Cardiac muscle cell (in vitro differentiated cells and primary cell): ENCODE data around the gene C1orf21. TPM values are rescaled to one million over a fixed set of nuclear protein-coding genes. Genes with fewer than 3 reads are reported as not detected.
"Not testable (repeated sequence)": the region's sequence is repeated elsewhere in the genome, so short reads cannot be mapped to it uniquely, and the experiment has no call there.

ENCODE experiments used
- DNase-seq, 2 donors: peaks; one replicate each; pipeline versions ENCODE4 v3.0.0 to v3.0.0-alpha.2; 2010 to 2017; ENCODE audit warnings: low read depth in 1 of 2, low spot score in 1 of 2
- H3K27ac ChIP-seq: fragments of 200-600 bp; sonication (generic); 2 replicates; pipeline ENCODE4 v1.5.1; 2016
- H3K27me3 ChIP-seq: fragments of 200-600 bp; sonication (generic); 2 replicates; pipeline ENCODE4 v1.6.0; 2016; ENCODE audit warnings: control low read depth
- H3K36me3 ChIP-seq: fragments of 200-600 bp; sonication (generic); 2 replicates; pipeline ENCODE4 v1.5.1; 2016; ENCODE audit warnings: control low read depth
- H3K4me1 ChIP-seq: fragments of 200-600 bp; sonication (generic); 2 replicates; pipeline ENCODE4 v1.8.1; 2017; ENCODE audit warnings: low read depth, mild to moderate bottlenecking, mixed run types
- H3K4me3 ChIP-seq: fragments of 200-600 bp; sonication (generic); 2 replicates; pipeline ENCODE4 v1.5.1; 2016; ENCODE audit warnings: mild to moderate bottlenecking
- H3K9me3 ChIP-seq: fragments of 200-600 bp; sonication (generic); 2 replicates; pipeline ENCODE4 v1.5.1; 2017; ENCODE audit warnings: low read depth, mild to moderate bottlenecking, control low read depth
- polyA plus RNA-seq: library from polyadenylated mRNA; unstranded; fragments of >200 nt; fragmentation: Nextera tagmentation; extraction: Ambion mirVana; gene quantifications from 2 replicates; pipeline ENCODE4 v1.2.1, GENCODE V29; 2016
- total RNA-seq: library from RNA; depleted of rRNA; stranded (reverse); fragments of >200 nt; gene quantifications from 2 replicates; pipeline ENCODE4 v1.2.3, GENCODE V29; 2016
- TF ChIP-seq, protein P1 (sequence below): IDR thresholded peaks from 2 replicates; pipeline ENCODE4 v1.5.1; 2012; ENCODE audit warnings: low read depth, mild to moderate bottlenecking, low read length

Gene C1orf21
- total and polyA plus RNA-seq, 2 experiments from 2014 or later = 10.9 to 26.8 TPM

DNA sequence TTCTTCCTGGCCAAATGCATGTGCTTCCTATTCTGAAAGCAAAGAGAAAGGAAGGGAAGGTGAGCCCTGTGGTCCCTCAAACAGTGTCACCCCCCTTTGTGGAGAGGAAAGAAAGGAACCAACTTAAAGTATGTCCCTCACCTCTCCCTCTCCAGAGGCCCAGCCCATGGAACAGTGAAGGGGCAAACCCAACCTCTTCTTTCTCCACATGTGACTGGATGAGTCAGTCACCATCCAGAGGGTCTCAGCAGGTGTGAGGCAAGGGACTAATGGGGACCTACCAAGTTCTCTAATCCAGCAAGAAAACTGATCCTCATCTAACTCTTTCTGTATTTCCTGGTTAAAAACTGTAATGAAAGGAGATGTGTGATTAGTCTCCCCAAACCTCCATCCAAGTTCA is 222.2 kb downstream of the C1orf21 start:
- TF ChIP-seq, protein P1, sequence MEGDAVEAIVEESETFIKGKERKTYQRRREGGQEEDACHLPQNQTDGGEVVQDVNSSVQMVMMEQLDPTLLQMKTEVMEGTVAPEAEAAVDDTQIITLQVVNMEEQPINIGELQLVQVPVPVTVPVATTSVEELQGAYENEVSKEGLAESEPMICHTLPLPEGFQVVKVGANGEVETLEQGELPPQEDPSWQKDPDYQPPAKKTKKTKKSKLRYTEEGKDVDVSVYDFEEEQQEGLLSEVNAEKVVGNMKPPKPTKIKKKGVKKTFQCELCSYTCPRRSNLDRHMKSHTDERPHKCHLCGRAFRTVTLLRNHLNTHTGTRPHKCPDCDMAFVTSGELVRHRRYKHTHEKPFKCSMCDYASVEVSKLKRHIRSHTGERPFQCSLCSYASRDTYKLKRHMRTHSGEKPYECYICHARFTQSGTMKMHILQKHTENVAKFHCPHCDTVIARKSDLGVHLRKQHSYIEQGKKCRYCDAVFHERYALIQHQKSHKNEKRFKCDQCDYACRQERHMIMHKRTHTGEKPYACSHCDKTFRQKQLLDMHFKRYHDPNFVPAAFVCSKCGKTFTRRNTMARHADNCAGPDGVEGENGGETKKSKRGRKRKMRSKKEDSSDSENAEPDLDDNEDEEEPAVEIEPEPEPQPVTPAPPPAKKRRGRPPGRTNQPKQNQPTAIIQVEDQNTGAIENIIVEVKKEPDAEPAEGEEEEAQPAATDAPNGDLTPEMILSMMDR = no peak
- Histone ChIP-seq H3K36me3 (no peaks in the 10 kb centered on the region), H3K27me3 (no peaks in the 10 kb centered on the region), H3K4me1 (no peaks in the 10 kb centered on the region), H3K4me3 (no peak overlapping the region), H3K27ac (no peak overlapping the region), H3K9me3 (no peaks in the 10 kb centered on the region)
- DNase-seq = no peak

- Histone ChIP-seq H3K27ac (no peak overlapping the region), H3K4me3 (no peak overlapping the region)
Observed at GRCh38 chr1:184610876-184611595, 224.2 kb downstream of the C1orf21 start.

DNA sequence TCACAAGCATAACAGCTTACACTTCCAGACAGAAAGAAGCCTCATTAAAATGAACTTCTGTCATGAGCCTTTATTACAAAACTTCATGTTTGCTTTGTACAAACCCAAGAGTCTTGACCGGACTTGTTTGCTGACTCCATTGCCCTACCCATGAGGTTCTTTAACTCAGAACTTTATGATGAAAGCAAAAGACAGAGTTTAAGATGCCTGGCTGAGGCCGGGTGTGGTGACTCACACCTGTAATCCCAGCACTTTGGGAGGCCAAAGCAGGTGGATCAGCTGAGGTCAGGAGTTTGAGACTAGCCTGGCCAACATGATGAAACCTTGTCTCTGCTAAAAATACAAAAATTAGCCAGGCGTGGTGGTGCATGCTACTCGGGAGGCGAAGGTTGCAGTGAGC is 225.4 kb downstream of the C1orf21 start:
- not testable (repeated sequence) for H3K27ac ChIP-seq, H3K4me1 ChIP-seq, H3K36me3 ChIP-seq, H3K4me3 ChIP-seq, DNase-seq, H3K27me3 ChIP-seq, H3K9me3 ChIP-seq

More at GRCh38 chr1:184610876-184611595, 224.2 kb downstream of the C1orf21 start:
- TF ChIP-seq, protein P1 = no peak
- DNase-seq = no peak
- H3K36me3 ChIP-seq = no peaks in the 10 kb centered on the region
- H3K9me3 ChIP-seq = no peaks in the 10 kb centered on the region
- H3K4me1 ChIP-seq = no peaks in the 10 kb centered on the region
- H3K27me3 ChIP-seq = no peaks in the 10 kb centered on the region

GRCh38 chr1:184614667-184615066 is 227.8 kb downstream of the C1orf21 start:
- no peaks in the 10 kb centered on the region for H3K4me1 ChIP-seq
- H3K9me3 ChIP-seq = no peaks in the 10 kb centered on the region
- DNase-seq = no peak
- H3K36me3 ChIP-seq = no peaks in the 10 kb centered on the region
- TF ChIP-seq, protein P1 = no peak
- no peak overlapping the region for H3K27ac ChIP-seq
- no peaks in the 10 kb centered on the region for H3K27me3 ChIP-seq
- no peak overlapping the region for H3K4me3 ChIP-seq

DNA sequence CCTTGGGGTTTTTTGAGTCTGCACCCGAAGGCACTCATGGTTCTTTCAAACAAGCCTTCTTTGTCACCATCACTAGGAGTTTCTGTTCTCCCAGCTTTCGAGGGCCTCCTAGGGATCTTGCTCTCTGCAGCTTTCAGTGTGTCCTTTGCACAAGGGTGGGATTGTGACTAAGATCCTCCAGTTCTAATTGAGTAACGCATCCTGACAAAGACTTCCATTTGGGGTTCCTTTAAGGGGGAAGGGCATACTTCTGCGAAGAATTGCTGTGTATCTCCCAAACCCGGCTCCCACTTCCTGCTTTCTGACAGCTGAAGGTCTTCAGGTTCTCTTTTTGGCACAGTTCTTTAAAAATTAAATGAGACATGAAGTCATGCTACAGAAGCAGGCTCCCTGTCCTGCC is 228.5 kb downstream of the C1orf21 start:
- Histone ChIP-seq H3K27me3 (no peaks in the 10 kb centered on the region), H3K4me1 (no peaks in the 10 kb centered on the region), H3K27ac (no peak overlapping the region), H3K36me3 (no peaks in the 10 kb centered on the region), H3K9me3 (no peaks in the 10 kb centered on the region), H3K4me3 (no peak overlapping the region)
- TF ChIP-seq, protein P1 = no peak
- peak in 1 of 2 donors; percentile 72 for DNase-seq

DNA sequence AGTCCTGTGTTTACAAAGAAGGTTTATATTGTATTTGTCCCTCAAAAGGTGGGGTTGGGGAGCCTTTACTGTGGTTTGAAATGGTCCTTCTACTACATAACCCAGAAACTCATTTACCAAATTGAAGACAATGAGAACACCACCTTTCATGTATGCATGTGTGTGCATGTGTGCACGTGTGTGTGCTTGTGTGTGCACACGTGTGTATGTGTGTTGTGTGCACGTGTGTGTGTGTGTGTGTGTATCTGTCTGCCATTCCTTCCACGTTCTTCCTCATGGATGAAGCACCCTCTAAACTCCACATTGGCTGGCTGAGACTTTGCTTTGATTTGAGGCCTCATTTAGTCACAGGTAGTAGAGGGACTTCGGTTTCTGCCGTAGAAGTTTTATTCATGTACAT is 229.7 kb downstream of the C1orf21 start:
- H3K27me3 ChIP-seq = no peaks in the 10 kb centered on the region
- TF ChIP-seq, protein P1 = no peak
- no peaks in the 10 kb centered on the region for H3K36me3 ChIP-seq
- DNase-seq = no peak
- peaks cover under 1% of the 10 kb centered on the region for H3K4me1 ChIP-seq
- H3K27ac ChIP-seq = no peak overlapping the region
- H3K9me3 ChIP-seq = no peaks in the 10 kb centered on the region
- H3K4me3 ChIP-seq = no peak overlapping the region
